Stimulated activated naive CD8-positive, alpha-beta T cell treated with anti-CD3 and anti-CD28 coated beads, Interleukin-15, amount 100 ng/mL, for 72 hours (primary cell): Measurements from ENCODE around the gene ATG101.

Source experiments
- ATAC-seq: fragments of 150-1000 bp; cut with Tn5 transposase; 2 replicates; pipeline ENCODE4 v1.10.0; 2021; ENCODE audit warnings: mild to moderate bottlenecking, moderate library complexity
- DNase-seq, 2 donors: peaks; one replicate each; pipeline ENCODE4 v3.0.0; 2021 to 2022
- H3K27ac Mint-ChIP-seq, 2 donors: one replicate each; pipeline ENCODE4 v1.8.0; 2022; ENCODE audit warnings: mild to moderate bottlenecking in 2 of 2, mixed read lengths in 2 of 2, moderate library complexity in 2 of 2
- H3K27me3 Mint-ChIP-seq: one replicate; pipeline ENCODE4 v1.8.0; 2022; ENCODE audit warnings: mixed read lengths
- H3K4me1 Mint-ChIP-seq: one replicate; pipeline ENCODE4 v1.8.0; 2022; ENCODE audit warnings: mild to moderate bottlenecking, mixed read lengths
- H3K4me3 Mint-ChIP-seq, 2 donors: one replicate each; pipeline ENCODE4 v1.8.0; 2022; ENCODE audit warnings: mild to moderate bottlenecking in 2 of 2, mixed read lengths in 2 of 2, moderate library complexity in 1 of 2
- H3K9me3 Mint-ChIP-seq, 2 donors: one replicate each; pipeline ENCODE4 v1.8.0; 2022; ENCODE audit warnings: mixed read lengths in 2 of 2

The ATG101 gene

GRCh38 chr12:52035926-52036325 lies 33.9 kb upstream of the ATG101 start:
- peak overlapping the region in 1 of 2 donors; percentile 71 for H3K27ac Mint-ChIP-seq
- H3K9me3 Mint-ChIP-seq, result no peaks in the 10 kb centered on the region
- peak overlapping the region; percentile 69 to 73 for H3K4me3 Mint-ChIP-seq
- ATAC-seq (no peak), DNase-seq (no peak)
- H3K4me1 Mint-ChIP-seq, result peaks cover 75% of the 10 kb centered on the region
- H3K27me3 Mint-ChIP-seq, result no peaks in the 10 kb centered on the region

DNA sequence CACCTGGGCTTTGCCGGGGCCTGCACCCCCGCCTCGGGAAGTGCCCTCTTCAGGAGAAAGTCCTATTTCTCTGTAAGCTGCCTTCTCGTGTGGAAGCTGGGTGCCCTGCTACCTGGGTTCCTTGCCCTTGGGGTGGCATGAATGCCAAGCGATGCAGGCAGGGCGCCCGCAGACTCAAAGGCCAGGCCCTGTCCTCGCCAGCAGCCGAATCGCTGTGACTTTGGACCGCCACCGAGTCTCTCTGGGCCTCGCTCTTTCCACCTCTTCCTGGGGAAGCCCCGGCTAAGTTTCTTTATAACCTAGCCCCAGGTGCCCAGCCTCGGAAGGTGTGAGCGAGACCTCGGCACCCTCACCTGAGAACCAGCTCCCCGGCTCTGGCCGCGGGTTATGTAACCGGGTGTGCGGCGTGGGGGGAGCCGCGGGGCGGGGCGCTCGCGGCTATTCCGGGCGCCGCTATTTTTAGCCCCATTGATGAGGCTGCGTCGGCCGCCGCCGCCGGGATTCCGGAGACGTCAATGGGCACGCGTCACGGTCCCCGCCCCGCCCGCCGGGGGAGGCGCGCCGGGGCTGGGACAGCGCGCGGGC lies 33.1 kb upstream of the ATG101 start:
- Mint-ChIP-seq H3K4me1 (peaks cover 83% of the 10 kb centered on the region), H3K4me3 (peak overlapping the region; percentile 69 to 73), H3K27me3 (no peaks in the 10 kb centered on the region), H3K27ac (peak overlapping the region in 1 of 2 donors; percentile 71), H3K9me3 (no peaks in the 10 kb centered on the region)
- DNase-seq (peak; percentile 68 to 74), ATAC-seq (peak; percentile 61)

DNA sequence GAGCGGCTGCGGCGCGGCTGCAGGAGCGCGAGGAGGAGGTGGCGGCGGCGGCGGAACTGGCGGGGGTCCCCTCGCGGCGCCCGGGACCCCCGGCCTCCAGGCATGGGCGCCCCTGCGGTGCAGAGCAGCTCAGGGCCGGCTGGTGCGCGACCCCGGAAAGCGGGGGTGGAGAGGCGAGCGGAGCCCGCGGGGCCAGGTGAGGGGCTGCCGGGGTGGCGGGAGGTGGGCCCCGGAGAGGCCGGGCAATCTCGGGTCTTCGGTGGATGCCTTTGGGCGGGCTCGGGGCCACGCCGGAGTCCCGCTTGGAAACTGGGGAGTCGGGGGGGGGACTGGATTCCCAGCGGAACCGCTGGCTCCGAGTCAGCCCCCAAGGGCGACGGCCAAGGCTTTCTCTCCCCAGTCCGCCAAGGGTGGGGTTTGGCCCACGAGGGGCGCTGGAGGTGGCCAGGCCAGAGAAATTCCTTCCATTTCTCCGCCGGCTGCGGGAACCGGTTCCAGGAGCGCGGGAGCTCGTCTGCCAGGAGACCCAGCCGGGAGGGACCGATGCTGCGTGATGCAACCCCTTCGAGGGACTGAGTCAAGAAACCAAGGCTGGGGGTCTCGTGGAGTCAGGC lies 32.4 kb upstream of the ATG101 start:
- Mint-ChIP-seq H3K9me3 (no peaks in the 10 kb centered on the region), H3K27ac (peak overlapping the region in 1 of 2 donors; percentile 87), H3K4me3 (peak overlapping the region; percentile 85 to 95), H3K4me1 (peaks cover 87% of the 10 kb centered on the region), H3K27me3 (no peaks in the 10 kb centered on the region)
- ATAC-seq, result peak; percentile 21
- DNase-seq, result peak; percentile 34 to 36

- DNase-seq (no peak), ATAC-seq (no peak)
- Mint-ChIP-seq H3K27me3 (no peaks in the 10 kb centered on the region), H3K4me1 (peaks cover 88% of the 10 kb centered on the region), H3K27ac (peak overlapping the region; percentile 9 to 16), H3K9me3 (no peaks in the 10 kb centered on the region), H3K4me3 (peak overlapping the region; percentile 85 to 95)
These were observed 31.3 kb upstream of the ATG101 start for GRCh38 chr12:52038447-52038846.

DNA sequence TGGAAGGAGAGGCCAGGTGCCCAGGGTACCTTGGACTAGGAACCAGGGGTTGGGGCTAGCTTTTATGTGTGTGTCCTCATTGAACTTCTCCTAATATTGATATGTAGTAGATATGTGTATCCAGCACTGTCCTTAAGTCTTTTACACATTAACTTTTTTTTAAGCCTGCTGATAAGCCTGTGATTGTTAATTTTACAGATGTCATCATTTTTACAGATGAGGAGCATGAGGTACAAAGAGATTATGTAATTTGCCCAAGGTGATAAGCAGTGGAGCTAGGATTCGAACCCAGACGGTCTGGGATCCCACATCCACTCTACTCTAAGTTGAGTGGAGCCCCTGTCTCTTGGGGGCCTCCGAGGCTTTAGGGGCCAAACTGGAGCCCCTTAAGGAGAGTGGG lies 28.7 kb upstream of the ATG101 start:
- ATAC-seq, result no peak
- Mint-ChIP-seq H3K4me1 (peaks cover 86% of the 10 kb centered on the region), H3K27ac (no peak overlapping the region), H3K4me3 (peak overlapping the region; percentile 85 to 95), H3K9me3 (no peaks in the 10 kb centered on the region), H3K27me3 (no peaks in the 10 kb centered on the region)
- DNase-seq, result no peak

- ATAC-seq (peak; percentile 75), DNase-seq (peak; percentile 53 to 67)
- Mint-ChIP-seq H3K27me3 (no peaks in the 10 kb centered on the region), H3K27ac (peak overlapping the region; percentile 45 to 90), H3K4me3 (peak overlapping the region; percentile 80 to 89), H3K4me1 (peaks cover 87% of the 10 kb centered on the region), H3K9me3 (no peaks in the 10 kb centered on the region)
These were observed 28.1 kb upstream of the ATG101 start for GRCh38 chr12:52041695-52042123.

DNA sequence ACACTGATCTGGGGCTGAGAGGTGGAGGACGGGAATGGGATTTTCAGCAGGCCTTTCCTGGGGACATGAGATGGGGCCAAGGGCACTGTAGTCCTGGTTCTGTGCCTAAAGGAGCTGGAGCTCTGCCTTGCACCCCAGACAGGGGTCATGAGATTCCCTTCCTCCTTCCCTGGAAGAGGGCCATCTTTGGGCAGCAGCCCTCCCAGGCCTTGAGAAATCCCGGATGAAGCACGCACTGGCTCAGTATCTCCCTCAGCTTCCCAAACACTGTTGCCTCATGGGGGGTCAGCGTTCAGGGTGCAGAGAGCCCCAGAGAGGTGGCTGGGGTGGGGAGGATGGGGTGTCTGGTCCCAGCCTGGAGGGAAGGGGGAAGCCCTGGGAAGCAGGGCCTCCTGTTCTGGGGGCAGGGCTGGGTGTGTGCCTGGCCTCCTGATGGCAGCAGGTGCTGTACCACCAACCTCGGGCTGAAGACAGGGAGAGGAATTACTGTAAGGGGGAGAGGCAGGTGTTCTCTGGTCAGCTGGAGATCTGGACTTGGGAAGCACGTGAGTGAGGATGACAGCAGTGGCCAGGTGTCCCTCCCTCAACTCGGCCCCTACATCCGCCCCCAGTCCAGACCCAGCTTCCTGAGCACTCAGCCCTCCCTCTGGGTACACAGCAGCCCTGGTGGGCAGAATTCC lies 26.9 kb upstream of the ATG101 start:
- Mint-ChIP-seq H3K27ac (peak overlapping the region in 1 of 2 donors; percentile 27), H3K4me1 (peaks cover 91% of the 10 kb centered on the region), H3K9me3 (no peaks in the 10 kb centered on the region), H3K27me3 (no peaks in the 10 kb centered on the region), H3K4me3 (peak overlapping the region; percentile 80 to 89)
- ATAC-seq (no peak), DNase-seq (no peak)

- DNase-seq (no peak), ATAC-seq (no peak)
- no peaks in the 10 kb centered on the region for H3K27me3 Mint-ChIP-seq
- peaks cover 91% of the 10 kb centered on the region for H3K4me1 Mint-ChIP-seq
- H3K4me3 Mint-ChIP-seq, result peak overlapping the region in 1 of 2 donors; percentile 60
- H3K27ac Mint-ChIP-seq, result peak overlapping the region in 1 of 2 donors; percentile 59
- H3K9me3 Mint-ChIP-seq, result no peaks in the 10 kb centered on the region
These were observed 26.2 kb upstream of the ATG101 start for GRCh38 chr12:52043386-52044212.

GRCh38 chr12:52044292-52044983 lies 25.3 kb upstream of the ATG101 start:
- Mint-ChIP-seq H3K4me1 (peaks cover 90% of the 10 kb centered on the region), H3K27me3 (no peaks in the 10 kb centered on the region), H3K4me3 (no peak overlapping the region), H3K9me3 (no peaks in the 10 kb centered on the region), H3K27ac (no peak overlapping the region)
- ATAC-seq (no peak), DNase-seq (no peak)

DNA sequence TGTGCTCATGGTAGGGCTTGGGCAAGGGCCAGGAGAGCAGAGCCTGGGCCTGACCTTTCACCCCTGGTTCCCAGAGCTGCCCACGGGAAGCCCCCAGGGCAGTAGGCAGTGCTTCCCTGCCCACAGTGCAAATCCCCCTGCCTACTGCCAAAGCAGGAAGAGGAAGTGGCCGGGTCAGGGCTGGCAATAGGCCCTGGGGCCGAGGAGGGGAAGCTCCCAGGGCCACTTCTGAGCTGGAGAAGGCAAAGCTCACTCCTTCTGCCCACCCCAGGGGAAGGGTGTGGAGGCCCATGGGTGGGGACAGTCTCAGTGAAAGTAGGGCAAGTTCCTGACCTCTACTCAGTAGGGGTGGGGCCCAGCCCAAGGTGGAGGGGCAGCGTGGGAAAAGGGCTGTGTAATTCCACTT lies 24.0 kb upstream of the ATG101 start:
- Mint-ChIP-seq H3K4me1 (peaks cover 90% of the 10 kb centered on the region), H3K9me3 (no peaks in the 10 kb centered on the region), H3K27ac (peak overlapping the region; percentile 59 to 90), H3K27me3 (no peaks in the 10 kb centered on the region), H3K4me3 (peak overlapping the region in 1 of 2 donors; percentile 30)
- ATAC-seq, result no peak
- DNase-seq, result no peak

- no peak overlapping the region for H3K4me3 Mint-ChIP-seq
- ATAC-seq, result no peak
- no peaks in the 10 kb centered on the region for H3K27me3 Mint-ChIP-seq
- no peaks in the 10 kb centered on the region for H3K9me3 Mint-ChIP-seq
- peaks cover 81% of the 10 kb centered on the region for H3K4me1 Mint-ChIP-seq
- H3K27ac Mint-ChIP-seq, result no peak overlapping the region
- no peak for DNase-seq
These were observed 22.9 kb upstream of the ATG101 start for GRCh38 chr12:52046859-52047258.

- no peak for ATAC-seq
- H3K9me3 Mint-ChIP-seq, result no peaks in the 10 kb centered on the region
- H3K27ac Mint-ChIP-seq, result peak overlapping the region in 1 of 2 donors; percentile 63
- no peak for DNase-seq
- H3K4me3 Mint-ChIP-seq, result peak overlapping the region; percentile 91 to 92
- H3K4me1 Mint-ChIP-seq, result peaks cover 82% of the 10 kb centered on the region
- no peaks in the 10 kb centered on the region for H3K27me3 Mint-ChIP-seq
These were observed 20.5 kb upstream of the ATG101 start for GRCh38 chr12:52049286-52049685.

GRCh38 chr12:52049688-52050087 lies 20.1 kb upstream of the ATG101 start:
- H3K9me3 Mint-ChIP-seq, result no peaks in the 10 kb centered on the region
- H3K4me1 Mint-ChIP-seq, result peaks cover 82% of the 10 kb centered on the region
- no peaks in the 10 kb centered on the region for H3K27me3 Mint-ChIP-seq
- H3K27ac Mint-ChIP-seq, result peak overlapping the region in 1 of 2 donors; percentile 63
- H3K4me3 Mint-ChIP-seq, result peak overlapping the region; percentile 91 to 92
- ATAC-seq (no peak), DNase-seq (no peak)

DNA sequence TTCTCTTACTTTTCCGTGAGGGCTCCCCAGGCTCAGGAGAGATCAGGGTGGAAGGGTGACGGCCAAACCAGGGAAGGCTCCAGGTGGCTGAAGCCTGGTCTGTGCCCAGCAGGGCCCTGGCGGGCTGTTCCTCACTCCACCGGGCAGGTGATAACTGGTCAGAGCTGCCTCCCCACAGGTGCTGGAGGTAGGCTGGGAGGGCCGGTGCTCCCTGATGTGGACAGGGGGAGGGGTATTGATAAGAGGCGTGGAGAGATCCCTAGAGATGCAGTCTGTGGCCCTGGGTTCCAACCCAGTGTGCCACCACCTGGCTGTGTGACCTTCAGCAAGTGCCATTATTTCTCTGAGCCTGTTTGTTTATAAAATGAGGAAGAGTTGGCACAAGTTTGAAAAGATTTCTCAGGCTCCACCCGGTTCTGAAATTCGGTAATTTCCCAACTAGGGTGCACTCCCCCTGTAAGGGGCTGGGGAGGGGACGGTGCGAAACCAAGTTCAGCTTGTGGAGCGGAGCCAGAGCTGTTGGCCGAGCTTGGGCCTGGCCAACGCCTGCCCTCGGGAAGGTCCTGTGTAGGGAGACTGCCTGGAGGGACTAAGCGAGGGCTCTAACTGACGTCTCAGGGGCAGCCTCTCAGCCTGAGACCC lies 19.5 kb upstream of the ATG101 start:
- Mint-ChIP-seq H3K4me1 (peaks cover 82% of the 10 kb centered on the region), H3K4me3 (peak overlapping the region; percentile 91 to 92), H3K27ac (peak overlapping the region; percentile 96 to 98), H3K27me3 (no peaks in the 10 kb centered on the region), H3K9me3 (no peaks in the 10 kb centered on the region)
- DNase-seq, result no peak
- ATAC-seq, result no peak
